ENCODE data around the gene POLA2.
"Not testable (repeated sequence)": the region's sequence is repeated elsewhere in the genome, so short reads cannot be mapped to it uniquely, and the experiment has no call there.

POLA2 gene, protein sequence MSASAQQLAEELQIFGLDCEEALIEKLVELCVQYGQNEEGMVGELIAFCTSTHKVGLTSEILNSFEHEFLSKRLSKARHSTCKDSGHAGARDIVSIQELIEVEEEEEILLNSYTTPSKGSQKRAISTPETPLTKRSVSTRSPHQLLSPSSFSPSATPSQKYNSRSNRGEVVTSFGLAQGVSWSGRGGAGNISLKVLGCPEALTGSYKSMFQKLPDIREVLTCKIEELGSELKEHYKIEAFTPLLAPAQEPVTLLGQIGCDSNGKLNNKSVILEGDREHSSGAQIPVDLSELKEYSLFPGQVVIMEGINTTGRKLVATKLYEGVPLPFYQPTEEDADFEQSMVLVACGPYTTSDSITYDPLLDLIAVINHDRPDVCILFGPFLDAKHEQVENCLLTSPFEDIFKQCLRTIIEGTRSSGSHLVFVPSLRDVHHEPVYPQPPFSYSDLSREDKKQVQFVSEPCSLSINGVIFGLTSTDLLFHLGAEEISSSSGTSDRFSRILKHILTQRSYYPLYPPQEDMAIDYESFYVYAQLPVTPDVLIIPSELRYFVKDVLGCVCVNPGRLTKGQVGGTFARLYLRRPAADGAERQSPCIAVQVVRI

GRCh38 chr11:65261591-65262380 is at the start of gene POLA2:
POLA2 (plus strand) TSS chr11:65261962; CDS start chr11:65262293, 331 bp downstream.
- DNase-seq (ENCODE audit: low spot score): peak; percentile 97

GRCh38 chr11:65212226-65212801 is 49.4 kb upstream of the POLA2 start:
- no peak for DNase-seq (ENCODE audit: low spot score)

DNA sequence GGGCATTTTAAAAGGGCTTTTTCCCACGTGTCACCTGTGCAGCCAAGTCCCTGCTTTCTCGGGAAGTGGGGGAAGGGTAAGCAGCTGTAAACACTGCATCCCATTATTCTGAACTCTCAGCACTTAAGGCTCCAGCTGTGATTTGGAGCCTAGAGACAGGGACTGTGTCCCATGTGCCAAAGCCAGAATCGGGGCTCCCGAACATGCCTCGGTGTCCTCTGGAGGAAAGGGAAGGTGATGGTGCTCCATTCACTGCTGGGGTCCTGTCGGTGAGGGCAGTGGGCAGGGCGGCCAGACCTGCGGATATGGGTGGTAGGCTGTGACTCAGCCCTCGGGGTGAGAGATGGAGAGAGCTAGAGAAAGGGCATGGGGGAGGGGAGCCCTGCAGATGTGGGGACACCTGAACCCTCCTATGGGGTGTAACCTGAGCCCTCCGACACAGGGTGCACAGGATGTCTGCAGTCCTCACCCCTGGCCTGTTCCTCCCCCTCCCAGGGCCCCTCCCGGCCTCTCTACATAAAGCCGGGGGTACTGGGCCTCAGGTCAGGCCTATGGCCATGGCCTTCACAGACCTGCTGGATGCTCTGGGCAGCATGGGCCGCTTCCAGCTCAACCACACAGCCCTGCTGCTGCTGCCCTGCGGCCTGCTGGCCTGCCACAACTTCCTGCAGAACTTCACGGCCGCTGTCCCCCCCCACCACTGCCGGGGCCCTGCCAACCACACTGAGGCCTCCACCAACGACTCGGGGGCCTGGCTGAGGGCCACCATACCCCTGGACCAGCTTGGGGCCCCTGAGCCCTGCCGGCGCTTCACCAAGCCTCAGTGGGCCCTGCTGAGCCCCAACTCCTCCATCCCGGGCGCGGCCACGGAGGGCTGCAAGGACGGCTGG is 48.2 kb upstream of the POLA2 start:
- DNase-seq (ENCODE audit: low spot score): peak; percentile 7

- no peak for DNase-seq (ENCODE audit: low spot score)
Measured at GRCh38 chr11:65214212-65214845, 47.4 kb upstream of the POLA2 start.

DNA sequence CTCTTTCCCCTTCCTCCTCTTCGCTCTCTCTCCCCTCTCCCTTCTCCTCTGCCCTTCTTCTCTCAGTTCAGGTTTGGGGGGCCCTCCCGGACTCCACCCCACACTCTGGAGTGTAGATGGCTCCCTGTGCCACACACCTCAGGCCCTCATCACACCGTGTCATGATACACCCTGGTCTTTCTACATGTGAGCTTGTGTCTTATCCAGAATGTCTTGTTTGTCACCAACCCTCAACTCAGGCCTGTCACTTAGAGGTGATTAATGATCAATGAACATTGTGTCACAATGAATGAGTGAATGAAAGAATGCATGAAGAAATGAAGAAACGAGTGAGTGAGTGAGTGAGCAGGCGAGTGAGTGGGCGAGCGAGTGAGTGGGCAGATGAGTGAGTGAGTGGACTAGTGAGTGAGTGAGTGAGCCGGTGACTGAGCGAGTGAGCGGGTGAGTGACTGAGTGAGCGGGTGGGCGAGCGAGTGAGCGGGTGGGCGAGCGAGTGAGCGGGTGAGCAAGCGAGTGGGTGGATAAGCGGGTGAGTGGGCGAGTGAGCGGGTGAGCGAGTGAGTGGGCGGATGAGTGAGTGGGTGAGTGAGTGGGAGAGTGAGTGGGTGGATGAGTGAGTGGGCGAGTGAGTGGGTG is 46.2 kb upstream of the POLA2 start:
- DNase-seq (ENCODE audit: low spot score): no peak

DNA sequence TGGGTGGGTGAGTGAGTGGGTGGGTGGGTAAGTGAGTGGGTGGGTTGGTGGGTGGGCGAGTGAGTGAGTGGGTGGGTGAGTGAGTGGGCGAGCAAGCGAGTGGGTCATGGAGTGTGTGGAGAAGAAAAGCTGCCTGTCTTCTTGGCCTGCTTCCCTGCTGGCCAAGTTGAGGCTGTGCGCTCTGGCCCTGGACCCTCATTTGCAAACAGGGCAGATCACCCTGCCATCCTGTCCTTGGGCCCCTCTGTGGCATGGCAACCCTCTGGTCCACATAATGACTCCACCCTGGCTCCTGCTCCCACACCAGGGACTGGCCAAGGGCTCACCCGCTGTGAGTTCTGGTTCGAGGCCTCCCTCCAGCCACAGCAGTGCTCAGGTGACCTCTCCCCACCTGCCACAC is 44.9 kb upstream of the POLA2 start:
- no peak for DNase-seq (ENCODE audit: low spot score)

GRCh38 chr11:65217441-65218423 is 44.0 kb upstream of the POLA2 start:
- DNase-seq (ENCODE audit: low spot score): no peak

DNA sequence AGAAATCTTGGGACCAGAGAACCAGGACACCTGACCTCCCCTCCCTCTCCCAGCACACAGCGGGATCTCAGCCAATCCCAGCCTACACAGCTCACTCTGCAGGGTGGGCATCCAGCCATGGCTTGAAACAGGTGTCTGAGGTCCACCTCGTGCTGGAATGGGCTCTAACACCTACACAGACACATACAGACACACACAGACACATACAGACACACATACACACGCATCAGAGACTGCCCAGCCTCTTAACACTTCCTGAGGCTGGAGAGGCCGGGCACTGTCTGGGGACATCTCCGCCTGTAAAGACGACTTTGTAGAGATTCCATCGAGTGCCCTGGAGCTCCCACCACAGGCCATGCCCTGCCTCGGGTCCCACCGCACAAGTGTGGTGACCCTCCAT is 43.3 kb upstream of the POLA2 start:
- no peak for DNase-seq (ENCODE audit: low spot score)

DNA sequence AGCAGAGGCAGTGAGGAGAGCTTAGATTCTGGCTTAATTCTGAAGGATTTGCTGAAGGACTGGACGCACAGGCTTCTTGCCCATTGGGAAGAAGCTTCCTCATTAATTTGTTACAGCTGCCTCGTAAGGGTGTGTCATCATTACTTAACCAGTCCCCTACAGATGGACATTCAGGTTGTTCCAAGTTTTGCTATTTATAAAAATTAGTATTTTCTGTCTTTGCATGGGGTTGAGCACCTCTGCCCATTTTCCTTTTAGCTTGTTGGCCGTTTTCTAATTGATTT is 41.9 kb upstream of the POLA2 start:
- no peak for DNase-seq (ENCODE audit: low spot score)

GRCh38 chr11:65221026-65221425 is 40.7 kb upstream of the POLA2 start:
- DNase-seq (ENCODE audit: low spot score): no peak

DNA sequence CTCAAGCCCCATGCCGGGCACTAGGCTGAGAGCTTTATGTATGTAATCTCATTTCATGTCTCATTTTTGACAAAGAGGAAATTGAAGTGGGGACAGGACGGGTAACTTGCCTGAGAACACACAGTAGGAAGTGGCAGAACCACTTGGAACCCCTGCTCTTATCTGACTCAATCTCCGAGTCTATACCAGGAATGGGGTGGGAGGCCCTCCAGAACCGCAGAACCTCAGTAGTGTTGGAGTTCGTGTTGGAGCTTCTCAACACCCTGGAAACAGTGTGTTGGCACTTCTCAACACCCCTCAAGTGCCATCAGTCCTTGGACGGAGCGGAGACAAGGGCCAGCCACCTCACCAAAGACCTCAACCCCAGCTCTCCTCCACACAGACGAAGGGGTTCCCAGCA is 38.8 kb upstream of the POLA2 start:
- DNase-seq (ENCODE audit: low spot score): no peak

DNA sequence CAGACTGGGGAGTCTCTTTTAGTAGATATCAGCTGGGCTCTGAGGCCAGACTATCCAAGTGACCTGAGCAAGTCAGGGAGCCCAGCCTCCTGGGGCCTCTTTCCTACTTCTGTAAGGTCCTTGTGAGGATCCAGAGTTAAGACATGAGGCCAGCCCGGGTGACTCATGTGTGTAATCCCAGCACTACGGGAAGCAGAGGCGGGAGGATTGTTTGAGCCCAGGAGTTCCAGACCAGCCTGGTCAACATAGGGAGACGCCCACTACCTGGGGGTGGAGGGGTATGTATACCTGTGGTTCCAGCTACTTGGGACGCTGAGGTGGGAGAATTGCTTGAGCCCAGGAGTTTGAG is 36.9 kb upstream of the POLA2 start:
- no peak for DNase-seq (ENCODE audit: low spot score)

- peak; percentile 50 for DNase-seq (ENCODE audit: low spot score)
Measured at GRCh38 chr11:65225279-65226102, 36.3 kb upstream of the POLA2 start.

DNA sequence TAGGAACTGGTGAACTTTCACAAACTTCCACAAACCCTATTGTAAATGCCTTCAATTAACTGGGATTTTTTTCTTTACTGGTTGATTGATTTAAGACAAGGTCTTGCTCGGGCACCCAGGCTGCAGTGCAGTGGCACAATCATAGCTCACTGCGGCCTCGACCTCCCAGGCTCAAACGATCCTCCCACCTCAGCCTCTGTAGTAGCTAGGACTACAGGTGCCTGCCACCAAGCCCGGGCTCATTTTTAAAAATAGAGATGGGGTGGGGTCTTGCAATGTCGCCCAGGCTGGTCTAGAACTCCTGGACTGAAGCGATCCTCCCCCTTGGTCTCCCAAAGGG is 35.7 kb upstream of the POLA2 start:
- no peak for DNase-seq (ENCODE audit: low spot score)

DNA sequence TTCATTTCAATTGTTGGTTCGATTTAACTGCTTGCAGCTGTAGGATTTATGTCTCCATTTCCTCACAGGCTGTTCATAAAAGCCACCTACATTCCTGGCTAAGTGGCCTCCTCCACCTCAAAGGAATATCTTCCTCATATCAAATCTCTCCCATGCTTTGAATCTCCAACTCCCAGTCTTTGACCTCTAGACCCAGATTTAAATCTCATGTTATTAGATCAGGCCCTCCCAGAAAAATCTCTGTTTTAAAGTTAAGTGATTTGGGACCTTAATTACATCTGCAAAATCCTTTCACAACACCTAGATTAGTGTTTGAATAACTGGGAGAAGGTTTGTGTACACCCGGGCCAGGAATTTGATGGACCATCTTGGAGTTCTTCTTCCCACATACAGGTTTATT is 33.9 kb upstream of the POLA2 start:
- DNase-seq (ENCODE audit: low spot score): no peak

DNA sequence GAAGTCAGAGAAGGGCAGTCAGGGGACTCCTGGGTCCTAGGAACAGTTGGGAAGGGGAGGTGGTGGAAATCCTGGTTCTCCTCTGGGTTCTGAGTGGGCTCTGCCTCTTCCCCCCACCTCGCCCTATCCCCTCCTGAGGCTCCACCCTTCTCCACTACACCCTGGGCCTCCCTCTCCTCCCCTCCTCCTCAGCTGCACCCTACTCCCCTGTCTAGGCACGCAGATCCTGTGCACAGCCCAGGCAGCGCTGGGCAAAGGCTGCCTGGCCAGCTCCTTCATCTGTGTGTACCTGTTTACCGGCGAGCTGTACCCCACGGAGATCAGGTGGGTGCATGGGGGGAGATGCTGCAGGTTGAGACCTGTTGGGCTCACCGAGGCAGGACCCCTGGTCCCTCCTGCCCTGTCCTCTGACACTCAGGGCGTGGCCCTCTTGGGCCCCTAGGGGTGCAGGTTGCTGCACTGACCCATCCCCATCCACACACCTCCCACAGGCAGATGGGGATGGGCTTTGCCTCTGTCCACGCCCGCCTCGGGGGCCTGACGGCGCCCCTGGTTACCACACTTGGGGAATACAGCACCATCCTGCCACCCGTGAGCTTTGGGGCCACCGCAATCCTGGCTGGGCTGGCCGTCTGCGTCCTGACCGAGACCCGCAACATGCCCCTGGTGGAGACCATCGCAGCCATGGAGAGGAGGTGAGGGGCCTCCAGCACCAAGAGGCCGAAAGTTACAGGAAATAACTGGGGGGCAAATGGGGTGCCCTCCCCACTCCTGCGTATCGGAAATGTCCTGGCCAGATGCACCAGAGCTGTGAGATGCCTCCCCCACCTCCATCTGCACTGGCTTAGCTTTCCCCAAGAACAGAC is 25.3 kb upstream of the POLA2 start:
- DNase-seq (ENCODE audit: low spot score): no peak

DNA sequence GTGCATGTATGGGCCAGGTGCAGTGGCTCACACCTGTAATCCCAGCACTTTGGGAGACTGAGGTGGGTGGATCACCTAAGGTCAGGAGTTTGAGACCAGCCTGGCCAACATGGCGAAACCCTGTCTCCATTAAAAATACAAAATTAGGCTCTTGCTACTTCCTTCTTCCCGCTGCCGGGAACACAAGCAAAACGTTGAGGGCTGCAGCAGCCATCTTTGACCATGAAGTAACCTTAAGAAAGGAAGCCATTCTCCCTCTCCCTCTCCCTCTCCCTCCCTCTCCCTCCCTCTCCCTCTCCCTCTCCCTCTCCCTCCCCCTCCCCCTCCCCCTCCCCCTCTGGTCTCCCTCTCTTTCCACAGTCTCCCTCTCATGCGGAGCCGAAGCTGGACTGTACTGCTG is 23.5 kb upstream of the POLA2 start:
- not testable (repeated sequence) for DNase-seq (ENCODE audit: low spot score)

DNA sequence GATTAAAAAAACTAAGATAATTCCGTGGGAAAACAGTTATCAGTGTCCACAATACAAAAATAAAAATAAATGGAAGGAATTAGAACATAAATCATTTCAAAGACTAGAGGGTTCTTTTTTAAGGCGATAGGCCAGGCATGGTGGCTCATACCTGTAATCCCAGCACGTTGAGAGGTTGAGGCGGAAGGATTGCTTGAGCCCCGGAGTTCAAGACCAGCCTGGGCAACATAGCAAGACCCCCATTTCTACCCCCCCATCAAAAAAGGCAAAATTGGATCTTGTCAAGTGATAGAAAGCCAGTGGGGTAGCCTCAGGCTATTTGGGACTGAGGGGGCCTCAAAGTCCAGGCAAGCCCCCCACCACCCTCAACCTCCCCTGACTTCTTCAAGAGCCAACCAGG is 20.6 kb upstream of the POLA2 start:
- no peak for DNase-seq (ENCODE audit: low spot score)

Data from activated CD4-positive, alpha-beta T cell treated with anti-CD3 and anti-CD28 coated beads, Interleukin-2, Interleukin-4, amounts not matched to agents 100 ng/mL and 50 ng/mL, durations not matched to agents 16 hours and 8 hours (primary cell).